Mesendoderm (in vitro differentiated cells): ENCODE measurements around the gene CDCP1.
A peak's percentile ranks its signal among the peaks of the same experiment; 100 is the strongest.

Experiments used
- DNase-seq: peaks from one replicate; pipeline ENCODE4 v3.0.0; 2013
- H2AK5ac ChIP-seq: 2 replicates; pipeline ENCODE4 v1.6.1; 2013; ENCODE audit warnings: low read length, inconsistent platforms
- H2BK120ac ChIP-seq: 2 replicates; pipeline ENCODE4 v1.6.1; 2013; ENCODE audit warnings: low read depth, mild to moderate bottlenecking, low read length, moderate library complexity, mixed read lengths
- H2BK15ac ChIP-seq: replicated peaks from 2 replicates; pipeline ENCODE4 v1.6.1; 2013; ENCODE audit warnings: low read depth, mild to moderate bottlenecking, moderate library complexity
- H2BK5ac ChIP-seq: 2 replicates; pipeline ENCODE4 v1.6.1; 2013; ENCODE audit warnings: low read length, inconsistent platforms
- H3K18ac ChIP-seq: 2 replicates; pipeline ENCODE4 v1.6.1; 2013; ENCODE audit warnings: mild to moderate bottlenecking, low read length, mixed read lengths
- H3K23ac ChIP-seq: one replicate; pipeline ENCODE4 v1.6.1; 2013; ENCODE audit warnings: low read length
- H3K27ac ChIP-seq: 2 replicates; pipeline ENCODE4 v1.5.1; 2013; ENCODE audit warnings: low read depth, mild to moderate bottlenecking, inconsistent platforms, low read length, moderate library complexity
- H3K27me3 ChIP-seq: 2 replicates; pipeline ENCODE4 v1.6.1; 2013; ENCODE audit warnings: low read length, control low read depth, mild to moderate bottlenecking, inconsistent platforms; ENCODE audit not compliant: insufficient read depth, poor library complexity
- H3K36me3 ChIP-seq: 2 replicates; pipeline ENCODE4 v1.6.1; 2013; ENCODE audit warnings: low read length, inconsistent platforms; ENCODE audit not compliant: control insufficient read depth, insufficient read depth
- H3K4ac ChIP-seq: one replicate; pipeline ENCODE4 v1.6.1; 2013; ENCODE audit warnings: low read depth, mild to moderate bottlenecking, low read length, moderate library complexity
- H3K4me1 ChIP-seq: 2 replicates; pipeline ENCODE4 v1.6.1; 2013; ENCODE audit warnings: low read depth, low read length, inconsistent platforms; ENCODE audit not compliant: control insufficient read depth
- H3K4me2 ChIP-seq: 2 replicates; pipeline ENCODE4 v1.6.1; 2013; ENCODE audit warnings: low read length
- H3K4me3 ChIP-seq: 2 replicates; pipeline ENCODE4 v1.5.1; 2013; ENCODE audit warnings: mild to moderate bottlenecking, low read length
- H3K56ac ChIP-seq: one replicate; pipeline ENCODE4 v1.6.1; 2013; ENCODE audit warnings: low read length
- H3K79me1 ChIP-seq: 2 replicates; pipeline ENCODE4 v1.6.1; 2013; ENCODE audit warnings: low read length, inconsistent platforms
- H3K79me2 ChIP-seq: 2 replicates; pipeline ENCODE4 v1.6.1; 2013; ENCODE audit warnings: mild to moderate bottlenecking, low read length; ENCODE audit not compliant: control insufficient read depth, insufficient read depth
- H3K9ac ChIP-seq: 2 replicates; pipeline ENCODE4 v1.6.1; 2013; ENCODE audit warnings: low read length, inconsistent platforms
- H4K5ac ChIP-seq: one replicate; pipeline ENCODE4 v1.6.1; 2013; ENCODE audit warnings: low read length
- H4K8ac ChIP-seq: one replicate; pipeline ENCODE4 v1.6.1; 2013; ENCODE audit warnings: low read depth, mild to moderate bottlenecking, control low read depth, low read length, moderate library complexity
- WGBS: extraction: QIAGEN DNeasy Blood & Tissue Kit; methylation state at CpG from one replicate; pipeline ENCODE4 v1.1.7; 2013; ENCODE audit warnings: low lambda C conversion rate, missing lambda C conversion rate; ENCODE audit not compliant: insufficient coverage; ENCODE audit errors: extremely low coverage; 5-methylcytosine and 5-hydroxymethylcytosine counted together

CDCP1 gene

DNA sequence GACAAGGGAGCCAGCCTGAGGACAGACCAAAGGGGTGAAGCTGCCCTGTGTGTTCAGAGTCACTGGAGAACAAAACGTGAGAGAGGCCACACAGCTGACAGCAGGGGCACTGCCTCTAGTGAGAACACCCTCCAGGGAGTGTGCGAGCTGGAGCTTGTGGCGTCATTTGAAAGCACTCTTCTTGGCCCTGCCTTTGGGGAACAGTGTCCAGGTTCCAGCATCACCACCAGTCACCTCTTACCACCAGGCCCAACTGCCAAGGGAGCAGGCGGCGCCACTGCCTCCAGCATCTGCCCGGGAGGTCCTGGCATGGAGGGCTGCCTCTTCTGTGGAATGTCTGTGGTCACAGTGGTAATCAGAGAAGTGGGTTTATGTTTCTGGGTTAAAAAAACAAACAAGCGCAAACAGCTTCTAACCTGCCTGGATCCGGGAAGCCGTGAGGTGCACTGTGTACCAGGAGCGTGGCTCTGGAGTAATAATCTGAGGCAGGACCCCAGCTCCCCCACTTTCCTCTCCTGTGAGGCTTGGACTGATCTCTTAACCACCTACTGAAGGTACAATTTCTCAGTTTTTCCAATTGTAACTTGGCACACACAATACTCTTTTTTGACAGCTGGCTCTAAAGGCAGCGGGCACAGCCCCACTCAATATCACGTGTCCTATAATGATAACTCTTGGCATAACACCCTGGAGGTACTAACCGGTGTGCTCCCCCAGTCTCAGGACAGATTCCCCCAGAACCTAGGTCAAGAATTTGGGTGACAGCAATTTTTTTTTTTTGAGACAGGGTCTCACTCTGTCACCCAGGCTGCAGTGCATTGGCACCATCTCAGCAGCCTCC, 32.2 kb upstream of the CDCP1 start:
- H3K79me1 ChIP-seq = no peaks in the 10 kb centered on the region
- peak overlapping the region; percentile 15 for H3K23ac ChIP-seq
- H3K27me3 ChIP-seq = no peaks in the 10 kb centered on the region
- no peaks in the 10 kb centered on the region for H3K79me2 ChIP-seq
- peak overlapping the region; percentile 15 for H3K56ac ChIP-seq
- no peak overlapping the region for H2AK5ac ChIP-seq
- H3K4me1 ChIP-seq = peaks cover 4% of the 10 kb centered on the region
- H2BK120ac ChIP-seq = no peak overlapping the region
- H3K27ac ChIP-seq = no peak overlapping the region
- no peak overlapping the region for H3K4me2 ChIP-seq
- H4K8ac ChIP-seq = no peak overlapping the region
- H3K4ac ChIP-seq = no peak overlapping the region
- DNase-seq = no peak
- no peaks in the 10 kb centered on the region for H3K36me3 ChIP-seq
- H3K4me3 ChIP-seq = no peak overlapping the region
- no peak overlapping the region for H2BK15ac ChIP-seq
- H4K5ac ChIP-seq = no peak overlapping the region
- no CpG with 5 or more reads among the region's 13 CpGs for WGBS
- no peak overlapping the region for H3K9ac ChIP-seq
- no peak overlapping the region for H2BK5ac ChIP-seq
- H3K18ac ChIP-seq = no peak overlapping the region

DNA sequence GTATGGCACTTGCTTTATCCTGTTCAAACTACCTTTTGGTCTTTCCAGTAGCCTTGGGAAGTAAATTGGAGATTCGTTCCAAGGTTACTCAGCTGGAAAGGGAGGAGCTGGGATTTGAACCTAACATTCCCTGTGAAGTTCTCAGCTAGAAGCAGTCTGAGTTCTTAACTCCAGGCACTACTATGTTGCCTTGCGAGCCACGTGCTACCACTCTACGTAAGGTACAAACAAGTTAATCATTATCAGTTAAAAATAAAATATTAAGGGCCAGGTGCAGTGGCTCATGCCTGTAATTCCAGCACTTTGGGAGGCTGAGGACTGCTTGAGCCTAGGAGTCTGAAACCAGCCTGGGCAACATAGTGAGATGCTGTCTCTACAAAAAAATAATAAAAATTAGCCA, 30.7 kb upstream of the CDCP1 start:
- no peaks in the 10 kb centered on the region for H3K4me1 ChIP-seq
- no peak overlapping the region for H2AK5ac ChIP-seq
- no peaks in the 10 kb centered on the region for H3K79me2 ChIP-seq
- no peak overlapping the region for H3K4ac ChIP-seq
- no peaks in the 10 kb centered on the region for H3K27me3 ChIP-seq
- no peak overlapping the region for H3K27ac ChIP-seq
- H3K23ac ChIP-seq = no peak overlapping the region
- no peaks in the 10 kb centered on the region for H3K36me3 ChIP-seq
- no peak overlapping the region for H3K4me2 ChIP-seq
- H4K8ac ChIP-seq = no peak overlapping the region
- no peak overlapping the region for H3K56ac ChIP-seq
- H4K5ac ChIP-seq = no peak overlapping the region
- DNase-seq = no peak
- WGBS = no CpG with 5 or more reads among the region's 4 CpGs
- no peak overlapping the region for H2BK5ac ChIP-seq
- no peak overlapping the region for H2BK120ac ChIP-seq
- H3K18ac ChIP-seq = no peak overlapping the region
- no peak overlapping the region for H2BK15ac ChIP-seq
- H3K79me1 ChIP-seq = no peaks in the 10 kb centered on the region
- no peak overlapping the region for H3K9ac ChIP-seq
- no peak overlapping the region for H3K4me3 ChIP-seq

DNA sequence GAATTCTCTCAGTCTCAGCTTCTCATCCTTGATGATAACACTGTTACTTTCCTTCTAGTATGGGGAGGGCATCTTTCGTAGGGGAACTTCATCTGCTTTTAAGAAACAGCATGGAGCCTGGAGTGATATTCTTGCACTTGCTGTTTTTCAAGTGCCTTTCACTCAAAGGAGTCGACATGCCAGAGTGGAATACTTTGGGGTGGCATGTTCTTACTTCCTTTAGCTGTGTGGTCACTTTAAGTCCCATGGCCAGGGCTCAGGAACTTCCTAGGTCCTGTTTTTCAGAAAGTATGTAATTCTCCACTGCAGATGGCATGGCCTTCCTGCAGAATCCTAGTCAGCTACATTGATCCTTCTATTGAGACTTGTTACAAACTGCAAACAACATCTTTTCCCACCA, 28.1 kb upstream of the CDCP1 start:
- H3K18ac ChIP-seq = no peak overlapping the region
- H4K5ac ChIP-seq = no peak overlapping the region

DNA sequence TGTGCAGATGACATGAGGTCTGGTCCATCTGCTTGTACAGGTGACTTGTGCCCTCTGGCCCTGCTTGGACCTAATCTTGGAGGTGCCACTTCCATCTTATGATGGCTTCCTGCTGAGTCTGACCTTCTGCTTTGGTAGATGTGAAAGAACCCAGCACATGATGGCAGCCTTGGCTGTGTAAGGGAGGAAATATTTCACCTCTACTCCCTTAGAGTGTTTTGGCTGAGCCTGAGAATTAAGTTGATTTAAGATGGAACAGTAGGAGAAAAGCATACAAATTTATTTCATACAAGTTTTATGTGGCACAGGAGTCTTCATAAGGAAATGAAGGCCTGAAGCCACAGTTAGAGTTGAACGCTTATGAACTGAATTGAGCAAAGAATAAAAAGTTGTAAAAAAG, 27.6 kb upstream of the CDCP1 start:
- no peak for DNase-seq
- Histone ChIP-seq H3K4ac (no peak overlapping the region), H3K79me2 (no peaks in the 10 kb centered on the region), H3K4me3 (no peak overlapping the region), H3K27ac (no peak overlapping the region), H3K56ac (no peak overlapping the region), H3K36me3 (no peaks in the 10 kb centered on the region), H3K23ac (no peak overlapping the region), H3K9ac (no peak overlapping the region), H3K18ac (no peak overlapping the region), H3K4me1 (no peaks in the 10 kb centered on the region), H2AK5ac (no peak overlapping the region), H4K5ac (no peak overlapping the region), H4K8ac (no peak overlapping the region), H3K4me2 (no peak overlapping the region), H2BK120ac (no peak overlapping the region), H2BK5ac (no peak overlapping the region), H3K79me1 (no peaks in the 10 kb centered on the region), H2BK15ac (no peak overlapping the region), H3K27me3 (no peaks in the 10 kb centered on the region)
- WGBS = no CpG with 5 or more reads among the region's 1 CpG

More for the DNA sequence above, 28.1 kb upstream of the CDCP1 start:
- Histone ChIP-seq H2BK15ac (no peak overlapping the region), H3K27ac (no peak overlapping the region), H3K79me1 (no peaks in the 10 kb centered on the region), H2AK5ac (no peak overlapping the region), H2BK120ac (no peak overlapping the region), H3K36me3 (no peaks in the 10 kb centered on the region), H3K4me2 (no peak overlapping the region), H3K9ac (no peak overlapping the region), H2BK5ac (no peak overlapping the region), H3K4me3 (no peak overlapping the region), H3K23ac (no peak overlapping the region), H3K27me3 (no peaks in the 10 kb centered on the region), H4K8ac (no peak overlapping the region), H3K4ac (no peak overlapping the region), H3K56ac (no peak overlapping the region), H3K79me2 (no peaks in the 10 kb centered on the region), H3K4me1 (no peaks in the 10 kb centered on the region)
- no CpG with 5 or more reads among the region's 2 CpGs for WGBS
- DNase-seq = no peak

DNA sequence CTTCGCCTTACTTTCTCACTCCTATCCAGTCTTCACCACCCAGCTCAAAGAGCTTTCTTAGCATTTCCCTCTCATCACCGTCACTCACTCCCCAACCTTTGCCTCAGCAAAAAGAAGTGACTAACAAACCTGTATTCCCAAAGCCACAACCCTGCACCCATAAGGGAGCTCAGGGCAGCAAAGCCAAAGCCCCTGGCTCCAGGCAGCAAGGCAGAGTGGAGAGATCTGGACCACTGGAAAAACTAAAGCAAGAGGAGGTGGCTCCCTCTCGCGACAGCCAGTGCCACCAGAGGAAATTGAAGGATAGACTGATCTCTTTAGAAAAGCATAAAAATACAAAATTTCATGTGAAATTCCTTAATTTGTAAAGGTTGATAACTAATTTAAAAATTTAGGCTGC, 25.1 kb upstream of the CDCP1 start:
- no peak overlapping the region for H2BK5ac ChIP-seq
- H3K23ac ChIP-seq = no peak overlapping the region
- no peak overlapping the region for H2AK5ac ChIP-seq
- peaks cover 6% of the 10 kb centered on the region for H3K4me1 ChIP-seq
- no peak overlapping the region for H3K56ac ChIP-seq
- no peak overlapping the region for H3K18ac ChIP-seq
- no peak overlapping the region for H2BK15ac ChIP-seq
- no peak overlapping the region for H4K8ac ChIP-seq
- no peaks in the 10 kb centered on the region for H3K27me3 ChIP-seq
- DNase-seq = no peak
- no peak overlapping the region for H3K4ac ChIP-seq
- no peak overlapping the region for H3K4me2 ChIP-seq
- H3K79me2 ChIP-seq = no peaks in the 10 kb centered on the region
- no peak overlapping the region for H4K5ac ChIP-seq
- H3K4me3 ChIP-seq = no peak overlapping the region
- no peaks in the 10 kb centered on the region for H3K79me1 ChIP-seq
- H3K9ac ChIP-seq = no peak overlapping the region
- no peak overlapping the region for H3K27ac ChIP-seq
- no peaks in the 10 kb centered on the region for H3K36me3 ChIP-seq
- H2BK120ac ChIP-seq = no peak overlapping the region
- no CpG with 5 or more reads among the region's 4 CpGs for WGBS

DNA sequence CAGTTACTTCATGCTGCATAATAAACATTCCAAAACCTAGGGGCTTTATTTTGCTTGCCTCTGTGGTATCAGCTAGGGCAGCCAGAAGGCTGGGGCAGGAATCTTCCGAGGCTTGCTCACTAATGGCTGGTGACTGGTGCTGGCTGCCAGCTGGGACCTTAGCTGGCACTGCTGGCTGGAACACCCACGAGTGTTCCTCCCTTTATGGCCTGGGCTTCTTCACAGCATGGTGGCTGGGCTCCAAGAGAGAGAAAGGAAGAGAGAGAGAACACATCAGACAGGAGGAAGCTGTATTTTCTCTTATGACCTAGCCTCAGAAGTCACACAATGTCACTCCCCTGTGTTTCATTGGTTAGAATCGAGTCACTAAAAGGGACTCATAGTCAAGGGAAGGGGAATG, 23.9 kb upstream of the CDCP1 start:
- Histone ChIP-seq H4K8ac (no peak overlapping the region), H3K27me3 (no peaks in the 10 kb centered on the region), H3K4me3 (no peak overlapping the region), H3K36me3 (no peaks in the 10 kb centered on the region), H3K56ac (no peak overlapping the region), H2BK15ac (no peak overlapping the region), H3K18ac (no peak overlapping the region), H3K23ac (peak overlapping the region; percentile 4), H3K79me1 (no peaks in the 10 kb centered on the region), H3K4me1 (peaks cover 6% of the 10 kb centered on the region), H3K79me2 (no peaks in the 10 kb centered on the region), H3K27ac (no peak overlapping the region), H3K4me2 (no peak overlapping the region), H4K5ac (no peak overlapping the region), H3K9ac (no peak overlapping the region), H2BK5ac (no peak overlapping the region), H3K4ac (no peak overlapping the region), H2AK5ac (peak overlapping the region; percentile 29), H2BK120ac (no peak overlapping the region)
- no peak for DNase-seq
- WGBS = no CpG with 5 or more reads among the region's 3 CpGs
